Upper lobe of left lung (tissue), 6 donors: ENCODE measurements around the gene CWH43. TPM values are rescaled to one million over a fixed set of nuclear protein-coding genes. Genes with fewer than 3 reads are reported as not detected.
"Not testable (repeated sequence)": the region's sequence is repeated elsewhere in the genome, so short reads cannot be mapped to it uniquely, and the experiment has no call there.

ENCODE experiments used
- ATAC-seq, 2 donors: fragments of 200-7000 bp; cut with Tn5 transposase; one replicate each; pipeline ENCODE4 v1.9.1; 2022; ENCODE audit warnings: mild to moderate bottlenecking in 2 of 2, moderate library complexity in 2 of 2; ENCODE audit not compliant: low FRiP score in 2 of 2
- DNase-seq, 2 donors: peaks; one replicate each; pipeline ENCODE4 v3.0.0-alpha.2; 2019 to 2020
- H3K27ac ChIP-seq, 4 donors: fragments of 200-600 bp; sonication (generic); one replicate each; pipeline ENCODE4 v1.5.1; 2016 to 2019
- H3K27me3 ChIP-seq, 4 donors: fragments of 200-600 bp; sonication (generic); one replicate each; pipeline ENCODE4 v1.5.1; 2017 to 2019
- H3K36me3 ChIP-seq, 4 donors: fragments of 200-600 bp; sonication (generic); one replicate each; pipeline ENCODE4 v1.5.1; 2016 to 2019
- H3K4me1 ChIP-seq, 4 donors: fragments of 200-600 bp; sonication (generic); one replicate each; pipeline ENCODE4 v1.5.1; 2018 to 2019
- H3K4me3 ChIP-seq, 4 donors: fragments of 200-600 bp; sonication (generic); one replicate each; pipeline ENCODE4 v1.5.1; 2017 to 2019; ENCODE audit warnings: mild to moderate bottlenecking in 2 of 4, moderate library complexity in 1 of 4
- H3K9me3 ChIP-seq, 4 donors: fragments of 200-600 bp; sonication (generic); one replicate each; pipeline ENCODE4 v1.5.1; 2018 to 2019
- EP300 ChIP-seq, 4 donors: sonication (generic); formaldehyde crosslinking; IDR thresholded peaks; one replicate each; pipeline ENCODE4 v1.5.1; 2017; ENCODE audit warnings: antibody characterized with exemption in 4 of 4, control low read depth in 2 of 4
- POLR2A ChIP-seq, 4 donors: fragments of 450-650 bp; IDR thresholded peaks; one replicate each; pipeline ENCODE4 v1.5.1; 2016 to 2017; ENCODE audit warnings: antibody characterized with exemption in 4 of 4, mild to moderate bottlenecking in 2 of 4
- POLR2AphosphoS5 ChIP-seq, 2 donors: sonication (generic); formaldehyde crosslinking; IDR thresholded peaks; one replicate each; pipeline ENCODE4 v1.5.1; 2017; ENCODE audit warnings: antibody characterized with exemption in 2 of 2
- WGBS, 2 donors: methylation state at CpG; one replicate each; pipeline ENCODE4 v1.1.5; 2017 to 2018; 5-methylcytosine and 5-hydroxymethylcytosine counted together
- total RNA-seq, 6 donors: library from RNA; depleted of rRNA in 4 of 6; stranded (reverse); fragments of >200 nt in 4 of 6; gene quantifications; one replicate each; pipeline versions ENCODE4 v1.1.0 to v1.2.1, GENCODE V29; 2016 to 2021
- TF ChIP-seq, protein P1 (sequence below), 6 experiments: fragments of 450-650 bp in 4 of 6; fragments of 200-600 bp in 2 of 6; sonication (generic) in 2 of 6; IDR thresholded peaks; one replicate each; pipeline ENCODE4 v1.5.1; 2016 to 2019; ENCODE audit warnings: antibody characterized with exemption in 6 of 6
- donor health status: DM: no; HTN: no; CAD: no; lungs with moderate emphysema.
- donor health status: DM: no; HTN: yes; CAD: no; lungs with severe emphysema.

The CWH43 gene
- total RNA-seq, 6 donors from 2014 or later = 0.67 to 1.7 (median 1.1) TPM; not detected in 2

DNA sequence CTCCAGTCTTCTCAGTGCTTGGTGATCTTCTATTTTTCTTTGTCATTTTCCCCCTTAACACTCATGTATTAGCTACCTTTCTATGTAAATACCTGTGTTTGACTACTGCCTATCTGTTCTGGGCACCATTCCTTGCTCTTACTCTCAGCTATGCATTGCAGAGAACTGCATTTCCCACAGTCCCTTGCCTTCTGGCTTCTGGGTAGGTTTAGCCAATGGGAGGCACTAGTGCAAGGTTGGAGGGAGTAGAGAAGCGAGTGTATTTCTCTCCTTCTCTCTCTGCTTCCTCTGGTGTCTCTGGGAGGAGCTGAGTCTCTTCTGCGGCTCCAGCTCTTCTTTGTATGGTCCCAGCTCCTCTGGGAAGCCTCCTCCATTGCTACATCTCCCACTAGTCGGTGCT is 50.5 kb downstream of the CWH43 start:
- DNase-seq = no peak
- Histone ChIP-seq H3K4me1 (no peaks in the 10 kb centered on the region), H3K9me3 (no peaks in the 10 kb centered on the region), H3K27me3 (no peaks in the 10 kb centered on the region), H3K27ac (no peak overlapping the region), H3K36me3 (no peaks in the 10 kb centered on the region), H3K4me3 (no peak overlapping the region)
- WGBS, 2 donors = 35 to 43% methylated on average over 3 of the region's 3 CpGs
- TF ChIP-seq POLR2A (IDR thresholded peaks at IDR 0.05) = no peak
- no peak for TF ChIP-seq EP300 (IDR thresholded peaks at IDR 0.05)
- no peak for TF ChIP-seq POLR2AphosphoS5 (IDR thresholded peaks at IDR 0.05)
- TF ChIP-seq, protein P1, sequence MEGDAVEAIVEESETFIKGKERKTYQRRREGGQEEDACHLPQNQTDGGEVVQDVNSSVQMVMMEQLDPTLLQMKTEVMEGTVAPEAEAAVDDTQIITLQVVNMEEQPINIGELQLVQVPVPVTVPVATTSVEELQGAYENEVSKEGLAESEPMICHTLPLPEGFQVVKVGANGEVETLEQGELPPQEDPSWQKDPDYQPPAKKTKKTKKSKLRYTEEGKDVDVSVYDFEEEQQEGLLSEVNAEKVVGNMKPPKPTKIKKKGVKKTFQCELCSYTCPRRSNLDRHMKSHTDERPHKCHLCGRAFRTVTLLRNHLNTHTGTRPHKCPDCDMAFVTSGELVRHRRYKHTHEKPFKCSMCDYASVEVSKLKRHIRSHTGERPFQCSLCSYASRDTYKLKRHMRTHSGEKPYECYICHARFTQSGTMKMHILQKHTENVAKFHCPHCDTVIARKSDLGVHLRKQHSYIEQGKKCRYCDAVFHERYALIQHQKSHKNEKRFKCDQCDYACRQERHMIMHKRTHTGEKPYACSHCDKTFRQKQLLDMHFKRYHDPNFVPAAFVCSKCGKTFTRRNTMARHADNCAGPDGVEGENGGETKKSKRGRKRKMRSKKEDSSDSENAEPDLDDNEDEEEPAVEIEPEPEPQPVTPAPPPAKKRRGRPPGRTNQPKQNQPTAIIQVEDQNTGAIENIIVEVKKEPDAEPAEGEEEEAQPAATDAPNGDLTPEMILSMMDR (IDR thresholded peaks at IDR 0.05) = no peak
- ATAC-seq = no peak

DNA sequence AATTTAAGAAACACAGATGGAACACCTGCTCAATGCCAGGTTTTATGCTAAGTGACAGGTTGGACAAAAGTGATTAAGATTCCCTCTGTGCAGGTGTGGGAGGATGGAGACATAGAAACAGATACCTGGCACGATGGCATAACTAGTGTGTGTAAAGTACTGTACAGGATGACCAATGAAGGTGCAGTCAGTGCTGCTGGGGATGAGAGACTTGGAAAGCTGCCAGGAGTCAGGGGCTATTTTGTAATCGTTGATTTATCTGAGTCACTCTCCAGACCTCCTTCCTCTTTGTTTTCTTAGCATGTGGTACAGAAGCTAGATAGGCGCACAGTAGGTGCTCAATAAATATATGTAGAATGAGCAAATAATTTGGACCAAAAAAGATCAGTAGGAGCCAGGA is 58.2 kb downstream of the CWH43 start:
- no peaks in the 10 kb centered on the region for H3K27me3 ChIP-seq
- no peak overlapping the region for H3K27ac ChIP-seq
- 56 to 65% methylated on average over 3 of the region's 3 CpGs for WGBS, 2 donors
- ATAC-seq (no peak), DNase-seq (no peak)
- TF ChIP-seq EP300 (IDR thresholded peaks at IDR 0.05) = no peak
- TF ChIP-seq POLR2A (IDR thresholded peaks at IDR 0.05) = no peak
- no peak for TF ChIP-seq POLR2AphosphoS5 (IDR thresholded peaks at IDR 0.05)
- TF ChIP-seq, protein P1 (IDR thresholded peaks at IDR 0.05) = no peak
- no peaks in the 10 kb centered on the region for H3K9me3 ChIP-seq
- no peaks in the 10 kb centered on the region for H3K4me1 ChIP-seq
- H3K36me3 ChIP-seq = no peaks in the 10 kb centered on the region
- no peak overlapping the region for H3K4me3 ChIP-seq

DNA sequence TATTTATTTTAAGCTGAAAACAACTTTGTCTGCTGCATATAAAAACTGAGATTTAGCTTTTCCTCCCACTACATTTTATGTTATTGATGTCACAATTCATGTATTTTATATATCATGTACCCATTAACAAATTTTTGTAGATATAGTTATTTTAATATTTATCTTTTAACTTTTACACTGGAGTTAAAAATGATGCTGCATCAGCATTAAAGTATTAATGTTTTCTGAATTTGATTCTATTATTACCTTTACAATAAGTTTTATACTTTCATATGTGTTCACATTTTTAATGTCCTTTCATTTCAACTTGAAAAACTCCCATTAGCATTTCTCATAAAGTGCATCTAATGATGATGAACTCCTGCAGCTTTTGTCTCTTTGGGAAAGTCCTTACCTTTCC is 72.2 kb downstream of the CWH43 start:
- TF ChIP-seq POLR2A (IDR thresholded peaks at IDR 0.05) = no peak
- TF ChIP-seq, protein P1 (IDR thresholded peaks at IDR 0.05) = no peak
- TF ChIP-seq EP300 (IDR thresholded peaks at IDR 0.05) = no peak
- no peak for TF ChIP-seq POLR2AphosphoS5 (IDR thresholded peaks at IDR 0.05)
- Histone ChIP-seq H3K4me3 (no peak overlapping the region), H3K9me3 (peaks cover 0 to 20% (median 5%) of the 10 kb centered on the region in 4 donors), H3K27ac (no peak overlapping the region), H3K36me3 (no peaks in the 10 kb centered on the region), H3K27me3 (no peaks in the 10 kb centered on the region), H3K4me1 (no peaks in the 10 kb centered on the region)
- no peak for ATAC-seq
- no peak for DNase-seq

DNA sequence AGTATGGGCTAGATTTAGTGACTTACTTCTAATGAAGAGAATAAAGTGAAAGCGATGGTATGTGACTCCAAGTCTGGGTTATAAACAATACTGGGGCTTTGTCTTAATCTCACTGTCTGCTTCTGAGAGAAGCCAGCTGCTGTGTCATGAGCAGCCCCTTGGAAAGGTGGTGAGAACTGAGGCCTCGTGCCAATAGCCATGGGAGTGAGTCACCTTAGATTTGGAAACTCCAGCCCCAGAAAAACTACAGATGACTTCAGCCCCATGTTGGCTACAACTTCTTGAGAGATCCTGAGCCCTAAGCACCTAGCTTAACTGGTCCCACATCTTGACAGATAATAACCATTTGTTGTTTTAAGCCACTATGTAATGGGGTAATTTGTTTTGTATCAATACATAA is 77.6 kb downstream of the CWH43 start:
- Histone ChIP-seq H3K9me3 (peaks cover 0 to 16% (median 5%) of the 10 kb centered on the region in 4 donors), H3K27me3 (no peaks in the 10 kb centered on the region), H3K27ac (no peak overlapping the region), H3K4me3 (no peak overlapping the region), H3K36me3 (no peaks in the 10 kb centered on the region), H3K4me1 (no peaks in the 10 kb centered on the region)
- WGBS, 2 donors = 24 to 59% methylated on average over 2 of the region's 2 CpGs
- DNase-seq (no peak), ATAC-seq (no peak)
- TF ChIP-seq, protein P1 (IDR thresholded peaks at IDR 0.05) = no peak
- no peak for TF ChIP-seq POLR2AphosphoS5 (IDR thresholded peaks at IDR 0.05)
- no peak for TF ChIP-seq POLR2A (IDR thresholded peaks at IDR 0.05)
- TF ChIP-seq EP300 (IDR thresholded peaks at IDR 0.05) = no peak

- WGBS, 2 donors = 84 to 91% methylated on average over 6 to 11 of the region's 11 CpGs
- H3K27me3 ChIP-seq, H3K9me3 ChIP-seq, H3K4me1 ChIP-seq, H3K4me3 ChIP-seq, H3K36me3 ChIP-seq, ATAC-seq, H3K27ac ChIP-seq: not testable (repeated sequence)
- peak in 1 of 2 donors; percentile 24 for DNase-seq
Observed at GRCh38 chr4:49072196-49072595, 86.1 kb downstream of the CWH43 start.

DNA sequence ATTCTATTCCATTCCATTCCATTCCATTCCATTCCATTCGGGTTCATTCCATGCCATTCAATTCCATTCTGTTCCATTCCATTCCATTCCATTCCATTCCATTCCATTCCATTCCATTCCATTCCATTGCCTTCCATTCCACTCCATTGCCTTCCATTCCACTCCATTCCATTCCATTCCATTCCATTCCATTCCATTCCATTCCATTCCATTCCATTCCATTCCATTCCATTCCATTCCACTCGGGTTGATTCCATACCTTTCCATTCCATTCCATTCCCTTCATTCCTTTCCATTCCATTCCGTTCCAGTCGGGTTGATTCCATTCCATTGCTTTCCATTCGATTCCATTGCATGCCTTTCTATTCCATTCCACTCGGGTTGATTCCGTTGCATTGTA is 105.8 kb downstream of the CWH43 start:
- not testable (repeated sequence) for H3K27me3 ChIP-seq, DNase-seq, H3K36me3 ChIP-seq, H3K4me1 ChIP-seq, H3K27ac ChIP-seq, H3K4me3 ChIP-seq
- 56 to 60% methylated on average over 7 of the region's 7 CpGs for WGBS, 2 donors
- peaks cover 3 to 27% (median 10%) of the 10 kb centered on the region in 4 donors for H3K9me3 ChIP-seq
- ATAC-seq = peak; percentile 66 to 79

DNA sequence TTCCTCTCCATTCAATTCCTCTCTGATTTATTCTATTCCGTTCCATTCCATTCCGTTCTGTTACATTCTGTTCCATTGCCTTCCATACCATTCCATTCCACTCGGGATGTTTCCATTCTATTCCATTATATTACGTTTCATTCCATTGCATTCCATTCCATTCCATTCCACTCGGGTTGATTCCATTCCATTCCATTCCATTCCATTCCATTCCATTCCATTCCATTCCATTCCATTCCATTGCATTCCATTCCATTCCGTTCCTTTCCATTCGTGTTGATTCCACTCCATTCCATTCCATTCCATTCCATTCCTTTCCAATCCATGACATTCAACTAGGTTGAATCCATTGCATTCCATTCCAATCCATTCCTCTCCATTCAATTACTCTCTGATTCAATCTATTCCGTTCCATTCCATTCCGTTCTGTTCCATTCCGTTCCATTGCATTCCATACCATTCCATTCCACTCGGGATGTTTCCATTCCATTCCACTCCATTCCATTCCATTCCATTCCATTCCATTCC is 106.6 kb downstream of the CWH43 start:
- not testable (repeated sequence) for H3K4me1 ChIP-seq, H3K36me3 ChIP-seq, H3K27ac ChIP-seq, H3K4me3 ChIP-seq, H3K27me3 ChIP-seq, DNase-seq
- 68 to 69% methylated on average over 11 of the region's 11 CpGs for WGBS, 2 donors
- peaks cover 3 to 34% (median 11%) of the 10 kb centered on the region in 4 donors for H3K9me3 ChIP-seq
- ATAC-seq = peak; percentile 85 to 95

DNA sequence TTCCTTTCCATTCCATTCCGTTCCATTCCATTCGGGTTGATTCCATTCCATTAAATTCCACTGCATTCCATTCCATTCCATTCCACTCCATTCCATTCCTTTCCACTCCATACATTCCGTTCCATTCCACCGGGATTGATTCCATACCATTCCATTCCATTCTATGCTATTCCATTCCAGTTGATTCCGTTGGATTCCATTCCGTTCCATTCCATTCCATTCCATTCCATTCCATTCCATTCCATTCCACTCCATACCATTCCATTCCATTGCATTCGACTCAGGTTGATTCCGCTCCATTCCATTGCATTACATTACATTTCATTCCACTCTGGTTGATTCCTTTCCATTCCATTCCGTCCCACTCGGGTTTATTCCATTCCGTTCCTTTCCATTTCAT is 110.1 kb downstream of the CWH43 start:
- H3K9me3 ChIP-seq = peaks cover 8 to 58% (median 29%) of the 10 kb centered on the region in 4 donors
- not testable (repeated sequence) for H3K27ac ChIP-seq, H3K27me3 ChIP-seq, DNase-seq, ATAC-seq, H3K36me3 ChIP-seq, H3K4me1 ChIP-seq, H3K4me3 ChIP-seq
- 59 to 62% methylated on average over 11 of the region's 11 CpGs for WGBS, 2 donors

- WGBS, 2 donors = 61 to 67% methylated on average over 8 of the region's 8 CpGs
- not testable (repeated sequence) for H3K4me1 ChIP-seq, H3K27ac ChIP-seq, H3K4me3 ChIP-seq, H3K36me3 ChIP-seq, H3K27me3 ChIP-seq, DNase-seq
- ATAC-seq = peak; percentile 68 to 88
- peaks cover 8 to 53% (median 29%) of the 10 kb centered on the region in 4 donors for H3K9me3 ChIP-seq
Observed at GRCh38 chr4:49096627-49097026, 110.6 kb downstream of the CWH43 start.
